Upper lobe of left lung (tissue), 6 donors: ENCODE measurements around the gene SP100. TPM values are rescaled to one million over a fixed set of nuclear protein-coding genes. Genes with fewer than 3 reads are reported as not detected.

ENCODE experiments used
- ATAC-seq, 2 donors: fragments of 200-7000 bp; cut with Tn5 transposase; one replicate each; pipeline ENCODE4 v1.9.1; 2022; ENCODE audit warnings: mild to moderate bottlenecking in 2 of 2, moderate library complexity in 2 of 2; ENCODE audit not compliant: low FRiP score in 2 of 2
- DNase-seq, 2 donors: peaks; one replicate each; pipeline ENCODE4 v3.0.0-alpha.2; 2019 to 2020
- H3K27ac ChIP-seq, 4 donors: fragments of 200-600 bp; sonication (generic); one replicate each; pipeline ENCODE4 v1.5.1; 2016 to 2019
- H3K27me3 ChIP-seq, 4 donors: fragments of 200-600 bp; sonication (generic); one replicate each; pipeline ENCODE4 v1.5.1; 2017 to 2019
- H3K36me3 ChIP-seq, 4 donors: fragments of 200-600 bp; sonication (generic); one replicate each; pipeline ENCODE4 v1.5.1; 2016 to 2019
- H3K4me1 ChIP-seq, 4 donors: fragments of 200-600 bp; sonication (generic); one replicate each; pipeline ENCODE4 v1.5.1; 2018 to 2019
- H3K4me3 ChIP-seq, 4 donors: fragments of 200-600 bp; sonication (generic); one replicate each; pipeline ENCODE4 v1.5.1; 2017 to 2019; ENCODE audit warnings: mild to moderate bottlenecking in 2 of 4, moderate library complexity in 1 of 4
- H3K9me3 ChIP-seq, 4 donors: fragments of 200-600 bp; sonication (generic); one replicate each; pipeline ENCODE4 v1.5.1; 2018 to 2019
- EP300 ChIP-seq, 4 donors: sonication (generic); formaldehyde crosslinking; IDR thresholded peaks; one replicate each; pipeline ENCODE4 v1.5.1; 2017; ENCODE audit warnings: antibody characterized with exemption in 4 of 4, control low read depth in 2 of 4
- POLR2A ChIP-seq, 4 donors: fragments of 450-650 bp; IDR thresholded peaks; one replicate each; pipeline ENCODE4 v1.5.1; 2016 to 2017; ENCODE audit warnings: antibody characterized with exemption in 4 of 4, mild to moderate bottlenecking in 2 of 4
- POLR2AphosphoS5 ChIP-seq, 2 donors: sonication (generic); formaldehyde crosslinking; IDR thresholded peaks; one replicate each; pipeline ENCODE4 v1.5.1; 2017; ENCODE audit warnings: antibody characterized with exemption in 2 of 2
- WGBS, 2 donors: methylation state at CpG; one replicate each; pipeline ENCODE4 v1.1.5; 2017 to 2018; 5-methylcytosine and 5-hydroxymethylcytosine counted together
- total RNA-seq, 6 donors: library from RNA; depleted of rRNA in 4 of 6; stranded (reverse); fragments of >200 nt in 4 of 6; gene quantifications; one replicate each; pipeline versions ENCODE4 v1.1.0 to v1.2.1, GENCODE V29; 2016 to 2021
- TF ChIP-seq, protein P1 (sequence below), 6 experiments: fragments of 450-650 bp in 4 of 6; fragments of 200-600 bp in 2 of 6; sonication (generic) in 2 of 6; IDR thresholded peaks; one replicate each; pipeline ENCODE4 v1.5.1; 2016 to 2019; ENCODE audit warnings: antibody characterized with exemption in 6 of 6
- donor health status: DM: no; HTN: no; CAD: no; lungs with moderate emphysema.
- donor health status: DM: no; HTN: yes; CAD: no; lungs with severe emphysema.

Gene SP100
- total RNA-seq, 6 donors from 2014 or later: 117 to 260 (median 153) TPM

GRCh38 chr2:230582851-230583283, 166.9 kb downstream of the SP100 start:
- 63 to 78% methylated on average over 5 of the region's 5 CpGs for WGBS, 2 donors
- TF ChIP-seq POLR2A (IDR thresholded peaks at IDR 0.05) (no peak), EP300 (IDR thresholded peaks at IDR 0.05) (no peak), POLR2AphosphoS5 (IDR thresholded peaks at IDR 0.05) (no peak)
- TF ChIP-seq, protein P1, sequence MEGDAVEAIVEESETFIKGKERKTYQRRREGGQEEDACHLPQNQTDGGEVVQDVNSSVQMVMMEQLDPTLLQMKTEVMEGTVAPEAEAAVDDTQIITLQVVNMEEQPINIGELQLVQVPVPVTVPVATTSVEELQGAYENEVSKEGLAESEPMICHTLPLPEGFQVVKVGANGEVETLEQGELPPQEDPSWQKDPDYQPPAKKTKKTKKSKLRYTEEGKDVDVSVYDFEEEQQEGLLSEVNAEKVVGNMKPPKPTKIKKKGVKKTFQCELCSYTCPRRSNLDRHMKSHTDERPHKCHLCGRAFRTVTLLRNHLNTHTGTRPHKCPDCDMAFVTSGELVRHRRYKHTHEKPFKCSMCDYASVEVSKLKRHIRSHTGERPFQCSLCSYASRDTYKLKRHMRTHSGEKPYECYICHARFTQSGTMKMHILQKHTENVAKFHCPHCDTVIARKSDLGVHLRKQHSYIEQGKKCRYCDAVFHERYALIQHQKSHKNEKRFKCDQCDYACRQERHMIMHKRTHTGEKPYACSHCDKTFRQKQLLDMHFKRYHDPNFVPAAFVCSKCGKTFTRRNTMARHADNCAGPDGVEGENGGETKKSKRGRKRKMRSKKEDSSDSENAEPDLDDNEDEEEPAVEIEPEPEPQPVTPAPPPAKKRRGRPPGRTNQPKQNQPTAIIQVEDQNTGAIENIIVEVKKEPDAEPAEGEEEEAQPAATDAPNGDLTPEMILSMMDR (IDR thresholded peaks at IDR 0.05): no peak
- H3K36me3 ChIP-seq: no peaks in the 10 kb centered on the region
- H3K27me3 ChIP-seq: no peaks in the 10 kb centered on the region
- H3K27ac ChIP-seq: no peak overlapping the region
- DNase-seq (no peak), ATAC-seq (no peak)
- no peaks in the 10 kb centered on the region for H3K9me3 ChIP-seq
- no peak overlapping the region for H3K4me3 ChIP-seq
- H3K4me1 ChIP-seq: no peaks in the 10 kb centered on the region

- ATAC-seq: no peak
- Histone ChIP-seq H3K27me3 (no peaks in the 10 kb centered on the region), H3K4me3 (no peak overlapping the region), H3K27ac (no peak overlapping the region), H3K4me1 (no peaks in the 10 kb centered on the region), H3K9me3 (no peaks in the 10 kb centered on the region), H3K36me3 (no peaks in the 10 kb centered on the region)
- no peak for TF ChIP-seq EP300 (IDR thresholded peaks at IDR 0.05)
- no peak for TF ChIP-seq POLR2A (IDR thresholded peaks at IDR 0.05)
- TF ChIP-seq, protein P1 (IDR thresholded peaks at IDR 0.05): no peak
- no peak for TF ChIP-seq POLR2AphosphoS5 (IDR thresholded peaks at IDR 0.05)
- DNase-seq: no peak
- WGBS, 2 donors: 81 to 94% methylated on average over 2 of the region's 2 CpGs
Measured at GRCh38 chr2:230583581-230583980, 167.6 kb downstream of the SP100 start.

DNA sequence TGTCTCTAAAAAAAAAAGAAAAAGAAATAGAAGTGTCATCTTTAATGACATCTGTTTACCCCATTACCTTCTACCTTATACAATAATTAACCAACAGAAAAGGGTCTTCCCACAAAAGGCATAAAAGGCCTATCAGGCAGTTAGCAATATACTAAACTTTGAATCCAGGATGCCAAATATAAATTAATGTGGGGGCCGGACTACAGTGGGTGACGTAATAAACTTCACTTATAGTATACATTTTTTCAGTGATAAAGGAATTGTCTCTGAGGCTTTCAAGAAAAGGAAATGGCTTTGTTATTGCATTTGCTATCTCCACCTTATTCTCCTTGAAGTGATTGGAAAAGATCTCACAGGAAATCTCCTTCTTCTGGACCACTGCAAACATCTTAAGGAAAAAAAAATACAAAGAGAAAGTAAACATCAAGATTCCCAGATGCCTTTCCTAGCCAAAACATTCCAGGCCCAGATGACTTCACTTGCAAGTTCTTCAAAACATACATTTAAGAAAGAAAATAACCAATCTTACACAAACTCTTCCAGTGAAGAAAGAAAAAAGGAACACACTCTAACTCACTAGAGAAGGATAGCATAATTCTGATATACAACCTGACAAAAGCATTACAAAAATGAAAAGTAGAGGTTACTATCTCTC, 170.5 kb downstream of the SP100 start:
- no peaks in the 10 kb centered on the region for H3K4me1 ChIP-seq
- no peaks in the 10 kb centered on the region for H3K36me3 ChIP-seq
- DNase-seq: no peak
- no peak overlapping the region for H3K27ac ChIP-seq
- WGBS, 2 donors: 58 to 66% methylated on average over 2 of the region's 2 CpGs
- no peak overlapping the region for H3K4me3 ChIP-seq
- H3K27me3 ChIP-seq: no peaks in the 10 kb centered on the region
- TF ChIP-seq POLR2A (IDR thresholded peaks at IDR 0.05): no peak
- no peak for TF ChIP-seq POLR2AphosphoS5 (IDR thresholded peaks at IDR 0.05)
- H3K9me3 ChIP-seq: no peaks in the 10 kb centered on the region
- no peak for ATAC-seq

- Histone ChIP-seq H3K4me1 (no peaks in the 10 kb centered on the region), H3K27me3 (no peaks in the 10 kb centered on the region), H3K4me3 (no peak overlapping the region), H3K9me3 (no peaks in the 10 kb centered on the region), H3K36me3 (no peaks in the 10 kb centered on the region), H3K27ac (no peak overlapping the region)
- ATAC-seq (no peak), DNase-seq (no peak)
- TF ChIP-seq EP300 (IDR thresholded peaks at IDR 0.05) (no peak), POLR2AphosphoS5 (IDR thresholded peaks at IDR 0.05) (no peak), POLR2A (IDR thresholded peaks at IDR 0.05) (no peak)
- TF ChIP-seq, protein P1 (IDR thresholded peaks at IDR 0.05): no peak
- 96% methylated on average over 3 of the region's 3 CpGs for whole genome bisulfite sequencing, 2 donors
Measured at GRCh38 chr2:230589025-230589424, 173.0 kb downstream of the SP100 start.

DNA sequence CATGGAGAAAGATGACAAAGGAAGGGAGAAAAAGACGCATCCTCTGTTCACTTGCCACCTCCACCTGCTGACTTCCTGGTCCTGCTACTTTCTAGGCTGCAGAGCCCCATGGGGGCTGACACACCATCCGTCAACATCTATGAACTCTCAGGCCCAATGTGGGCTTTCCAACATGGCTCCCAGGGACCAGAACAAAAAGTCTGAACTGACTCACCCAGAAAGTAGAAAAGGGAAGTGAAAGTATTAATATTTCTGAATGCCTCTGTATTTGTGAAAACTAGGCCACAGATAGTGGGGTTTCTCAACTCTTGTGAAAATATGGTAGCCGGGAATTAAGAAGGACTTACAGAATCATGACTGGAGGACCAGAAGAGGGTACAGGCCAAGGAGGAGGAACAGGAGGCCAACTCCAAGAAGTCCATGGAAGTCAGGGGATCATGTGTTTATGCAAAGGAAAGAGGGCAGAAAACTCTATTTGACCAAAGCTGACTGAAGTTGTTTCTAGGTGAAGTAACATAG, 173.6 kb downstream of the SP100 start:
- Histone ChIP-seq H3K4me3 (no peak overlapping the region), H3K36me3 (no peaks in the 10 kb centered on the region), H3K27ac (no peak overlapping the region), H3K4me1 (no peaks in the 10 kb centered on the region), H3K9me3 (no peaks in the 10 kb centered on the region), H3K27me3 (no peaks in the 10 kb centered on the region)
- DNase-seq: no peak
- WGBS, 2 donors: 85 to 87% methylated on average over 3 of the region's 3 CpGs
- TF ChIP-seq POLR2AphosphoS5 (IDR thresholded peaks at IDR 0.05): no peak
- TF ChIP-seq, protein P1 (IDR thresholded peaks at IDR 0.05): no peak
- TF ChIP-seq POLR2A (IDR thresholded peaks at IDR 0.05): no peak
- no peak for TF ChIP-seq EP300 (IDR thresholded peaks at IDR 0.05)
- peak in 1 of 2 donors; percentile 62 for ATAC-seq
